ENCODE data around the gene GDPD3. TPM values are rescaled to one million over a fixed set of nuclear protein-coding genes. Genes with fewer than 3 reads are reported as not detected.

The GDPD3 gene
- total and polyA plus RNA-seq, 9 of the 15 experiments (the other 6 are each of a cell fraction or from before 2014, with no cell fraction given), result 0.47 to 3.9 (median 1.1) TPM

DNA sequence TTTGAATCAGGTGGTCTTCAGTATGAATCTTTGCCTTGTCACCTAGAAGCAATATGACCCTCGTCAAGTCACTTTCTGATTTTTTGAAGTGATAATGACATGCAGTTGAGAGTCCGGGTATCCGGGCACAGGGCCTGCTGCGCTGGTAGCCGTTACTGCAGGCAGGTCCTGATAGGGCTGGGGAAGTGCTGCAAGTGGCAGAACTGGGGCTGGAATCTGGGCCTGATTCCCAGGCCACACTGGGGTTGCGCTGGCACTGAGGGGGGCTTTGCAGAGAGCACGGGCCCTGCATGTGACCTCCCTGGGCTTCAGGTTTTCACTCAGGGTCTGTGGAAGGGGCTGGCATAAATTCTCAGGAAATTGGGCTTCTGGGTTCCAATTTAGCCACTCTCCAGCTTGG lies 34.6 kb downstream of the GDPD3 start:
- Histone ChIP-seq H3K4me3 (no peak overlapping the region), H3K9me3 (replicated peaks; ENCODE audit: control insufficient read depth, insufficient read depth, low read depth, low read length) (no peaks in the 10 kb centered on the region), H3K9ac (ENCODE audit: insufficient read depth in 1 of 2, low read depth in 2 of 2, low read length in 2 of 2) (peak overlapping the region in 1 of 2 experiments; percentile 69; a peak in 2 of 4 replicates), H3K36me3 (ENCODE audit: control insufficient read depth, insufficient read depth, low read length) (peaks cover 66% of the 10 kb centered on the region), H3K4me1 (replicated peaks in 1 of 2; ENCODE audit: control insufficient read depth in 2 of 2, insufficient read depth in 2 of 2, low read length in 2 of 2) (peaks cover 13 to 26% of the 10 kb centered on the region in 2 experiments), H3K9me1 (ENCODE audit: control insufficient read depth, insufficient read depth, low read length) (no peaks in the 10 kb centered on the region), H4K20me1 (replicated peaks; ENCODE audit: control insufficient read depth, insufficient read depth, low read length) (peaks cover 4% of the 10 kb centered on the region; the same call in 1 of the 2 replicates), H3K27ac (ENCODE audit: extremely low read depth, low read depth, low read length) (no peak overlapping the region), H2AFZ (ENCODE audit: low read depth, low read length) (no peak overlapping the region), H3K79me2 (ENCODE audit: control insufficient read depth, insufficient read depth, low read length) (peaks cover 50% of the 10 kb centered on the region), H3K4me2 (ENCODE audit: insufficient read depth, low read length) (no peak overlapping the region; the same call in 1 of the 2 replicates), H3K27me3 (ENCODE audit: control insufficient read depth in 2 of 2, insufficient read depth in 2 of 2, low read length in 2 of 2) (no peaks in the 10 kb centered on the region)
- no peak for ATAC-seq
- CTCF ChIA-PET (ENCODE audit: low intra/inter-chr PET ratio), result no interaction called here
- POLR2A ChIA-PET, result interaction anchor here (0.7 to 7.5 kb wide), 4 partner anchors 12 to 17 kb away, joined by 3 to 59 read pairs (median 3); partner anchors contain the start of genes ALDOA, TBX6 and YPEL3
- intact Hi-C loops (cut with micrococcal nuclease) (no loop called here), in situ Hi-C loops (cut with MboI) (no loop called here)
- no peak for FAIRE-seq
- 89% methylated on average over 6 of the region's 7 CpGs for WGBS (ENCODE audit: insufficient coverage, low coverage, missing lambda C conversion rate)
- DNase-seq (ENCODE audit: extremely low read depth in 1 of 4, low spot score in 3 of 4), result no peak
- no TSS peak for BruUV-seq (replicated peaks)
- TF ChIP-seq RBFOX2 (IDR thresholded peaks at IDR 0.05; ENCODE audit: low read depth, low read length), result 0 out of 2 replicates have a peak, but pooled peaks have one; percentile 25
- no peak for TF ChIP-seq POU5F1 (IDR thresholded peaks at IDR 0.05; ENCODE audit: borderline replicate concordance, low read depth, low read length, partially characterized antibody)

DNA sequence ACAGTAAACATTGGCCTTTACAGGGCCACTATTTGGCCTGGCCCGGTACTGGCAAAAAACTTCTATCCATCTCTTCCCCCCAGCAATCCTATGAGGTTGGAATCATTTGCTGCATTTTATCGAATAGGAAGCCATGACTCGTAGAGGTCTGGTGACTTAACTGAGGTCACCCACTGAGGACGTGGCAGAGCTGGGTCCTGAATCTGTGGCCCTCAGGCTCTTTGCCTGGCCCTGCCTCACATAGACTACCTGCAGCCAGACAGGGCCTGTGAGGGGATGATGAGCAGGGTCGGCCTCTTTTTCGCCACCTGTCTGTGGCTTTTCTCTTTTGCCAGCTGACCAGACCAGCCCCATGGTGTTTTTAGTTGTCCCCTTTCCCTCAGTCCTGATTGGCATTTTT lies 35.7 kb downstream of the GDPD3 start:
- no TSS peak for BruUV-seq (replicated peaks)
- H3K4me3 ChIP-seq, result no peak overlapping the region; the same call in 1 of the 2 replicates
- WGBS (ENCODE audit: insufficient coverage, low coverage, missing lambda C conversion rate), result 82% methylated on average over 6 of the region's 6 CpGs
- in situ Hi-C loops (cut with MboI), result no loop called here
- no peak overlapping the region for H2AFZ ChIP-seq (ENCODE audit: low read depth, low read length)
- TF ChIP-seq, protein P1, sequence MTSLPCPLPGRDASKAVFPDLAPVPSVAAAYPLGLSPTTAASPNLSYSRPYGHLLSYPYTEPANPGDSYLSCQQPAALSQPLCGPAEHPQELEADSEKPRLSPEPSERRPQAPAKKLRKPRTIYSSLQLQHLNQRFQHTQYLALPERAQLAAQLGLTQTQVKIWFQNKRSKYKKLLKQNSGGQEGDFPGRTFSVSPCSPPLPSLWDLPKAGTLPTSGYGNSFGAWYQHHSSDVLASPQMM (CRISPR knock-in tag; IDR thresholded peaks at IDR 0.05), result no peak
- TF ChIP-seq RBFOX2 (IDR thresholded peaks at IDR 0.05; ENCODE audit: low read depth, low read length) (peak; percentile 34; the same call in 1 of the 2 replicates), MXI1 (IDR thresholded peaks at IDR 0.05; ENCODE audit: low read depth, low read length) (no peak), ZNF253 (CRISPR knock-in tag; conservative IDR thresholded peaks at IDR 0.05) (no peak), ZNF175 (CRISPR knock-in tag; IDR thresholded peaks at IDR 0.05; ENCODE audit: low read depth) (no peak), ZEB2 (IDR thresholded peaks at IDR 0.05) (no peak), ZC3H8 (IDR thresholded peaks at IDR 0.05) (no peak)
- TF ChIP-seq, protein P2, sequence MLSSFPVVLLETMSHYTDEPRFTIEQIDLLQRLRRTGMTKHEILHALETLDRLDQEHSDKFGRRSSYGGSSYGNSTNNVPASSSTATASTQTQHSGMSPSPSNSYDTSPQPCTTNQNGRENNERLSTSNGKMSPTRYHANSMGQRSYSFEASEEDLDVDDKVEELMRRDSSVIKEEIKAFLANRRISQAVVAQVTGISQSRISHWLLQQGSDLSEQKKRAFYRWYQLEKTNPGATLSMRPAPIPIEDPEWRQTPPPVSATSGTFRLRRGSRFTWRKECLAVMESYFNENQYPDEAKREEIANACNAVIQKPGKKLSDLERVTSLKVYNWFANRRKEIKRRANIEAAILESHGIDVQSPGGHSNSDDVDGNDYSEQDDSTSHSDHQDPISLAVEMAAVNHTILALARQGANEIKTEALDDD (IDR thresholded peaks at IDR 0.05), result no peak
- TF ChIP-seq, protein P3, sequence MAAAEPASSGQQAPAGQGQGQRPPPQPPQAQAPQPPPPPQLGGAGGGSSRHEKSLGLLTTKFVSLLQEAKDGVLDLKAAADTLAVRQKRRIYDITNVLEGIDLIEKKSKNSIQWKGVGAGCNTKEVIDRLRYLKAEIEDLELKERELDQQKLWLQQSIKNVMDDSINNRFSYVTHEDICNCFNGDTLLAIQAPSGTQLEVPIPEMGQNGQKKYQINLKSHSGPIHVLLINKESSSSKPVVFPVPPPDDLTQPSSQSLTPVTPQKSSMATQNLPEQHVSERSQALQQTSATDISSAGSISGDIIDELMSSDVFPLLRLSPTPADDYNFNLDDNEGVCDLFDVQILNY (CRISPR knock-in tag; IDR thresholded peaks at IDR 0.05), result no peak
- H3K9me3 ChIP-seq (replicated peaks; ENCODE audit: control insufficient read depth, insufficient read depth, low read depth, low read length), result no peaks in the 10 kb centered on the region
- ChIA-PET CTCF (ENCODE audit: low intra/inter-chr PET ratio) (no interaction called here), POLR2A (interaction anchor here (1.0 to 7.5 kb wide), 4 partner anchors 10 to 18 kb away, joined by 3 to 59 read pairs (median 4); partner anchors contain the start of genes TBX6 and YPEL3)
- H4K20me1 ChIP-seq (replicated peaks; ENCODE audit: control insufficient read depth, insufficient read depth, low read length), result peaks cover 4% of the 10 kb centered on the region; the same call in 1 of the 2 replicates
- peaks cover 55% of the 10 kb centered on the region for H3K36me3 ChIP-seq (ENCODE audit: control insufficient read depth, insufficient read depth, low read length)
- H3K9me1 ChIP-seq (ENCODE audit: control insufficient read depth, insufficient read depth, low read length), result no peaks in the 10 kb centered on the region
- H3K27ac ChIP-seq (ENCODE audit: extremely low read depth, low read depth, low read length), result no peak overlapping the region; the same call in 2 of the 3 replicates
- ATAC-seq (no peak), DNase-seq (ENCODE audit: extremely low read depth in 1 of 4, low spot score in 3 of 4) (no peak), FAIRE-seq (no peak)
- H3K27me3 ChIP-seq (ENCODE audit: control insufficient read depth in 2 of 2, insufficient read depth in 2 of 2, low read length in 2 of 2), result no peaks in the 10 kb centered on the region
- peaks cover 13 to 24% of the 10 kb centered on the region in 2 experiments for H3K4me1 ChIP-seq (replicated peaks in 1 of 2; ENCODE audit: control insufficient read depth in 2 of 2, insufficient read depth in 2 of 2, low read length in 2 of 2)
- intact Hi-C loops (cut with micrococcal nuclease), result no loop called here
- H3K79me2 ChIP-seq (ENCODE audit: control insufficient read depth, insufficient read depth, low read length), result peaks cover 50% of the 10 kb centered on the region
- peak overlapping the region; percentile 71 to 95 for H3K9ac ChIP-seq (ENCODE audit: insufficient read depth in 1 of 2, low read depth in 2 of 2, low read length in 2 of 2)
- H3K4me2 ChIP-seq (ENCODE audit: insufficient read depth, low read length), result peak overlapping the region; percentile 98; the same call in 1 of the 2 replicates

Data from K562 (cell line).